HG03097 (cell line): ENCODE measurements around the gene KLHL33.
A peak's percentile ranks its signal among the peaks of the same experiment; 100 is the strongest.
"Not testable (repeated sequence)": the region's sequence is repeated elsewhere in the genome, so short reads cannot be mapped to it uniquely, and the experiment has no call there.

Experiments used
- ATAC-seq: cut with Tn5 transposase; IDR thresholded peaks from one replicate; pipeline ENCODE4 v1.9.1; 2021; ENCODE audit not compliant: unreplicated experiment, low FRiP score

Gene KLHL33

GRCh38 chr14:20454516-20455354 is 18.8 kb upstream of the KLHL33 start, which contains the start of the genes APEX1 and OSGEP:
APEX1 (plus strand) TSS chr14:20455226; CDS start chr14:20455646, 420 bp downstream.
OSGEP (minus strand) TSS chr14:20454812; CDS start chr14:20454683, 129 bp downstream.
- peak; percentile 81 for ATAC-seq

GRCh38 chr14:20452831-20453230 is 16.9 kb upstream of the KLHL33 start:
- not testable (repeated sequence) for ATAC-seq

- no peak for ATAC-seq
Measured at GRCh38 chr14:20446889-20447288, 10.9 kb upstream of the KLHL33 start.

GRCh38 chr14:20443650-20444049 is 7.7 kb upstream of the KLHL33 start:
- ATAC-seq, result not testable (repeated sequence)

GRCh38 chr14:20441461-20441860 is 5.5 kb upstream of the KLHL33 start:
- ATAC-seq, result no peak

- no peak for ATAC-seq
Measured at GRCh38 chr14:20440882-20441281, 4.9 kb upstream of the KLHL33 start.

GRCh38 chr14:20440465-20440864 is 4.5 kb upstream of the KLHL33 start:
- no peak for ATAC-seq

GRCh38 chr14:20438664-20439063 is 2.7 kb upstream of the KLHL33 start:
- no peak for ATAC-seq

- no peak for ATAC-seq
Measured at GRCh38 chr14:20436363-20436755, 393 bp upstream of the KLHL33 start.

GRCh38 chr14:20434701-20435581 is 1.0 kb downstream of the KLHL33 start:
- no peak for ATAC-seq

- ATAC-seq, result no peak
Measured at GRCh38 chr14:20429801-20430669, 5.9 kb downstream of the KLHL33 start.

GRCh38 chr14:20428802-20429201 is 7.2 kb downstream of the KLHL33 start:
- no peak for ATAC-seq

GRCh38 chr14:20428010-20428365 is 8.0 kb downstream of the KLHL33 start:
- ATAC-seq, result peak; percentile 17

- peak; percentile 64 for ATAC-seq
Measured at GRCh38 chr14:20427231-20428009, 8.5 kb downstream of the KLHL33 start.

- no peak for ATAC-seq
Measured at GRCh38 chr14:20424851-20425250, 11.1 kb downstream of the KLHL33 start.

- no peak for ATAC-seq
Measured at GRCh38 chr14:20422886-20423285, 13.1 kb downstream of the KLHL33 start.

GRCh38 chr14:20421267-20421666 is 14.7 kb downstream of the KLHL33 start:
- ATAC-seq, result no peak

GRCh38 chr14:20419419-20419818 is 16.5 kb downstream of the KLHL33 start:
- no peak for ATAC-seq

- ATAC-seq, result no peak
Measured at GRCh38 chr14:20418501-20418909, 17.5 kb downstream of the KLHL33 start.
